ENCODE results near the gene NAT10. TPM values are rescaled to one million over a fixed set of nuclear protein-coding genes. Genes with fewer than 3 reads are reported as not detected.
A peak's percentile ranks its signal among the peaks of the same experiment; 100 is the strongest.

The NAT10 gene
- total RNA-seq, 4 donors from 2014 or later = 17.6 to 35.9 (median 32.6) TPM

DNA sequence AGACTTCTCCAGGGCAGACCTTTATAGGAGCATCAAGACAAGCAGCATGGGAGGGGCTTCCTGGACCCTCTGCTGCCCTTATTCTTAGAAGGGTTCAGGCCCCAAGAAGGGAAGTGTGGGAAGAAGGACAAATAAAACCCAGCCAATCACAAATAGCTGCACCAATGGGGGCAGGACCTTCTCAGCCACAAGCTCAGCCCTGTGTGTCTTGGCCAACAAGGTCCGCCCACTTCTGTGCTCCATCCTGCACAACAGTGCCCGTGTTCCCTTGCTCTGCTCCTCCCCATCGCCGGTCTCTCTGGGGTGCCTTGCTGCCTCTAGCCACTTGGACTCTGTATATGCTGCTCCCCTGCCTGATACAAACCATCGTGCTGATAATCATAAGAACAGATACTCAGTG is 86.1 kb downstream of the NAT10 start:
- intact Hi-C loops (cut with DNase I) = loop anchor here (10.0 kb wide), 1 partner anchor 83 kb away; no protein-coding TSS in a partner anchor
- Histone ChIP-seq H3K9me3 (no peaks in the 10 kb centered on the region), H3K27ac (peak overlapping the region in 1 of 4 donors; percentile 77), H3K36me3 (no peaks in the 10 kb centered on the region), H3K27me3 (peaks cover 0 to 26% (median 0%) of the 10 kb centered on the region in 4 donors), H3K4me3 (no peak overlapping the region), H3K4me1 (peaks cover 6 to 22% (median 11%) of the 10 kb centered on the region in 3 donors)
- TF ChIP-seq, protein P1, sequence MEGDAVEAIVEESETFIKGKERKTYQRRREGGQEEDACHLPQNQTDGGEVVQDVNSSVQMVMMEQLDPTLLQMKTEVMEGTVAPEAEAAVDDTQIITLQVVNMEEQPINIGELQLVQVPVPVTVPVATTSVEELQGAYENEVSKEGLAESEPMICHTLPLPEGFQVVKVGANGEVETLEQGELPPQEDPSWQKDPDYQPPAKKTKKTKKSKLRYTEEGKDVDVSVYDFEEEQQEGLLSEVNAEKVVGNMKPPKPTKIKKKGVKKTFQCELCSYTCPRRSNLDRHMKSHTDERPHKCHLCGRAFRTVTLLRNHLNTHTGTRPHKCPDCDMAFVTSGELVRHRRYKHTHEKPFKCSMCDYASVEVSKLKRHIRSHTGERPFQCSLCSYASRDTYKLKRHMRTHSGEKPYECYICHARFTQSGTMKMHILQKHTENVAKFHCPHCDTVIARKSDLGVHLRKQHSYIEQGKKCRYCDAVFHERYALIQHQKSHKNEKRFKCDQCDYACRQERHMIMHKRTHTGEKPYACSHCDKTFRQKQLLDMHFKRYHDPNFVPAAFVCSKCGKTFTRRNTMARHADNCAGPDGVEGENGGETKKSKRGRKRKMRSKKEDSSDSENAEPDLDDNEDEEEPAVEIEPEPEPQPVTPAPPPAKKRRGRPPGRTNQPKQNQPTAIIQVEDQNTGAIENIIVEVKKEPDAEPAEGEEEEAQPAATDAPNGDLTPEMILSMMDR (IDR thresholded peaks at IDR 0.05) = no peak
- TF ChIP-seq POLR2A (IDR thresholded peaks at IDR 0.05) = no peak
- WGBS, 2 donors = 60 to 88% methylated on average over 1 to 5 of the region's 5 CpGs
- no peak for DNase-seq

DNA sequence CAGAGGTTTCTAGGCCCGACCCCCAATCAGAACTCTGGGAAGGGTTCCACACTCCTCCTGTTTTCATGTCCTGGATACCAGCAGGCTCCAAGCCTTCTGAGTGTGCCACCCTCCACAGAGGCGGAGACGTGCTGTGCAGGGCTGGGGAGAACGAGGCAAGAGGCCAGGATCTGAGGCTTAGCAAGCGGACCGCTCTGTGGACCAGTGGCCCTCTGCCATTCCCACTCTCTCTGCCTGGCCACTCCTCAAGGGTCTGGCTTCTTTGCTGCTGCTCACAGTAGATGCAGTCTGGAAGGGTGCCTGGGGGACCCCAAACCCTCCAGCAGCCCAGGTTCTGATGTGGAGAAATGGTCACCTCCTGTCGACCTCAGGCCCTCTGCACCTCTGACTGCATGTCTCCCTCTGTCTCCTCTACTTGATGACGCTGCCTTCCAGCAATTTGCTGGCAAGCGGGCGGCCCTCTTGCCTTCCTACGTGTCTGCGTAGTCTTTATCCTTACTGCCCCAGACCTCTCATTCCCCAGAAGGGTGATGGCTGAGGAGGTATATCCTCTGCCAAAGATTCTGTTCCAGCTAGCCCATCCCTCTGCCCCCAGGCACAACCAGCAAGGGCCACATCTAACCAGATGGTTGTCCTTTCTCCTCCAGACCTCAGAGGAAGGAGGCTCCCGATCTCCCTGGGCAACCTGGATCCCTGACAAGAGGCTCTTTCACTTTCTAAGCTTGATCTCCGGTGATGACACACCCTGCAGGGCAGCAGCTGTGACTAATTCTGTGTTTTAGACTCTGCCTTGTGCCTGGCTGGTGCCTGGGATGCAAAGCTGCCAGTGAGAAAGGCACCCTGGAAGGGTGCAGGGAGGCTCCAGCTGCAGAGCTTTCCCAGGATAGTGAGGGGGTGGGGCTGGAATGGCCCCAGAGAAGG is 87.3 kb downstream of the NAT10 start:
- TF ChIP-seq, protein P1 (IDR thresholded peaks at IDR 0.05) = no peak
- no peak for TF ChIP-seq POLR2A (IDR thresholded peaks at IDR 0.05)
- H3K4me3 ChIP-seq = peak overlapping the region in 1 of 4 donors; percentile 19
- DNase-seq = no peak

DNA sequence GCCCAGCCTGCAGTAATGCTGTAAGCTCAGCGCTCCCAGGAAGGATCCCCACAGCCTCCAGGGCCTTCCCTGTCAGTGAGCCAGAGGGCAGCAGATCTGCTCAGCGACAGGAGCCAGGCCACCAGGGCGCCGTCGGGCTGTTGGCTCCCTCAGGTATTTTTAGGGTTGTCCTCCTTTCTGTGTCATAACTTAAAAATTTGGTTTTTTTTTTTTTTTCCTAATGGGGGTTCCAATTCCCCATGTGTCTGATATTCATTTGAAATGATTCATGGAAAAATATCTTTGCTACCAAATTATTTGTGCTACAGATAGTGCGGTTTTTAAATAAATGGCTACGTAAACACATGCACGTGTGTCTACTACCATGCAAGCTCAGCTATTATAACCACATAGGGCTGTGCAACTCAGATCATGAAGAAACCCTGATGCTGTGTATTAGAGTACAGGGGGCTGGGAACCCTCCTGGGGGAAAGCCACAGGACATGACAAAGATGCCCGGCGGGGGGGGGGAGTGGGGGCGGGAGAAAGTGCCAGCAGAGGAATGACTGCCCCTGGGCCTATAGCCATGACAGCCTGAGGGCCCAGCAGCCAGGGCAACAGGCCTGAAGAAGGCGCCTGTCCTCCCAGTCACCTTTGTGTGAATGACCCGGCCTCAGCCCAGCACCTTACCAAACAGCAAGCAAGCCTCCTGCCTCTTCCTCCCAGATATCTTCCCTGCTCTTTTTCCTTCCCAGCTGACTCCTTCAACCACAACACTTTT is 89.3 kb downstream of the NAT10 start:
- H3K27me3 ChIP-seq = peaks cover 0 to 9% (median 0%) of the 10 kb centered on the region in 4 donors
- TF ChIP-seq, protein P1 (IDR thresholded peaks at IDR 0.05) = no peak
- no peak for TF ChIP-seq POLR2A (IDR thresholded peaks at IDR 0.05)
- H3K27ac ChIP-seq = no peak overlapping the region
- H3K9me3 ChIP-seq = no peaks in the 10 kb centered on the region
- peaks cover 6 to 20% (median 11%) of the 10 kb centered on the region in 3 donors for H3K4me1 ChIP-seq
- 83 to 87% methylated on average over 9 to 11 of the region's 13 CpGs for WGBS, 2 donors
- H3K36me3 ChIP-seq = no peaks in the 10 kb centered on the region
- H3K4me3 ChIP-seq = no peak overlapping the region
- DNase-seq = no peak
- intact Hi-C loops (cut with DNase I) = loop anchor here (10.0 kb wide), 1 partner anchor 80 kb away; no protein-coding TSS in a partner anchor

More for the DNA sequence above, 87.3 kb downstream of the NAT10 start:
- intact Hi-C loops (cut with DNase I) = loop anchor here (10.0 kb wide), 1 partner anchor 82 kb away; no protein-coding TSS in a partner anchor
- Histone ChIP-seq H3K9me3 (no peaks in the 10 kb centered on the region), H3K36me3 (no peaks in the 10 kb centered on the region), H3K27me3 (peaks cover 0 to 20% (median 0%) of the 10 kb centered on the region in 4 donors), H3K27ac (peak overlapping the region; percentile 23 to 79 (median 76)), H3K4me1 (peaks cover 6 to 20% (median 11%) of the 10 kb centered on the region in 3 donors)
- 31 to 37% methylated on average over 7 to 11 of the region's 14 CpGs for WGBS, 2 donors

Small RNA genes within 50 kb of the gene (small RNA-seq; reads per million reads assigned to genes)
- gene RF00019 = 0 reads per million in 4 donors

Other genes with a start within 250 kb of the NAT10 start
- gene LMO2, start 213.6 kb upstream of the NAT10 start, total RNA-seq = 10 to 100 TPM in 2 of 4 donors, 1 to 10 TPM in 2; 7.0 to 18.9 (median 13.3) TPM
- 100 to 1,000 TPM in 3 of 4 donors, 10 to 100 TPM in 1; 94.1 to 151 (median 132) TPM for gene CAPRIN1, start 53.9 kb upstream of the NAT10 start, total RNA-seq